ENCODE measurements around the gene CLIP1.
A peak's percentile ranks its signal among the peaks of the same experiment; 100 is the strongest.
"Not testable (repeated sequence)": the region's sequence is repeated elsewhere in the genome, so short reads cannot be mapped to it uniquely, and the experiment has no call there.

The CLIP1 gene

GRCh38 chr12:122394626-122395194 lies 27.8 kb downstream of the CLIP1 start:
- no peak for DNase-seq

GRCh38 chr12:122393817-122394216 lies 28.7 kb downstream of the CLIP1 start:
- no peak for DNase-seq

- no peak for DNase-seq
These were observed 30.1 kb downstream of the CLIP1 start for GRCh38 chr12:122392411-122392810.

GRCh38 chr12:122389677-122390076 lies 32.8 kb downstream of the CLIP1 start:
- DNase-seq: no peak

- no peak for DNase-seq
These were observed 34.6 kb downstream of the CLIP1 start for GRCh38 chr12:122387887-122388286.

- DNase-seq: no peak
These were observed 37.1 kb downstream of the CLIP1 start for GRCh38 chr12:122385171-122386016.

GRCh38 chr12:122382919-122383350 lies 39.5 kb downstream of the CLIP1 start:
- DNase-seq: no peak

- no peak for DNase-seq
These were observed 41.4 kb downstream of the CLIP1 start for GRCh38 chr12:122381021-122381420.

GRCh38 chr12:122376751-122377150 lies 45.7 kb downstream of the CLIP1 start:
- DNase-seq: not testable (repeated sequence)

- DNase-seq: no peak
These were observed 47.8 kb downstream of the CLIP1 start for GRCh38 chr12:122374707-122375106.

GRCh38 chr12:122371475-122372045 lies 50.9 kb downstream of the CLIP1 start:
- no peak for DNase-seq

- peak; percentile 84 for DNase-seq
These were observed 54.0 kb downstream of the CLIP1 start for GRCh38 chr12:122368361-122369073.

GRCh38 chr12:122367632-122368031 lies 54.8 kb downstream of the CLIP1 start:
- DNase-seq: peak; percentile 35

- peak; percentile 92 for DNase-seq
These were observed 55.6 kb downstream of the CLIP1 start for GRCh38 chr12:122366685-122367475.

- not testable (repeated sequence) for DNase-seq
These were observed 57.2 kb downstream of the CLIP1 start for GRCh38 chr12:122365226-122365625.

- DNase-seq: peak; percentile 49
These were observed 58.7 kb downstream of the CLIP1 start for GRCh38 chr12:122363782-122364181.

GRCh38 chr12:122362755-122363154 lies 59.7 kb downstream of the CLIP1 start:
- no peak for DNase-seq

- DNase-seq: not testable (repeated sequence)
These were observed 64.1 kb downstream of the CLIP1 start for GRCh38 chr12:122358403-122358802.

GRCh38 chr12:122357536-122357935 lies 64.9 kb downstream of the CLIP1 start:
- DNase-seq: not testable (repeated sequence)

- not testable (repeated sequence) for DNase-seq
These were observed 65.5 kb downstream of the CLIP1 start for GRCh38 chr12:122356991-122357390.

- no peak for DNase-seq
These were observed 66.3 kb downstream of the CLIP1 start for GRCh38 chr12:122356192-122356635.

- DNase-seq: no peak
These were observed 66.8 kb downstream of the CLIP1 start for GRCh38 chr12:122355706-122356105.

Measured in islet precursor cell (in vitro differentiated cells).